ENCODE data around the gene SPOCK1.

The SPOCK1 gene

GRCh38 chr5:137185193-137185592, 313.9 kb downstream of the SPOCK1 start:
- no peak for DNase-seq

- DNase-seq: no peak
Measured at GRCh38 chr5:137184734-137185133, 314.4 kb downstream of the SPOCK1 start.

GRCh38 chr5:137182576-137182975, 316.6 kb downstream of the SPOCK1 start:
- no peak for DNase-seq

- DNase-seq: no peak
Measured at GRCh38 chr5:137181667-137182066, 317.5 kb downstream of the SPOCK1 start.

GRCh38 chr5:137179203-137179602, 319.9 kb downstream of the SPOCK1 start:
- no peak for DNase-seq

- no peak for DNase-seq
Measured at GRCh38 chr5:137176609-137177008, 322.5 kb downstream of the SPOCK1 start.

- no peak for DNase-seq
Measured at GRCh38 chr5:137176126-137176525, 323.0 kb downstream of the SPOCK1 start.

GRCh38 chr5:137174196-137174595, 324.9 kb downstream of the SPOCK1 start:
- DNase-seq: no peak

- DNase-seq: no peak
Measured at GRCh38 chr5:137172258-137172657, 326.9 kb downstream of the SPOCK1 start.

GRCh38 chr5:137167187-137167586, 331.9 kb downstream of the SPOCK1 start:
- DNase-seq: no peak

- DNase-seq: no peak
Measured at GRCh38 chr5:137164961-137165360, 334.2 kb downstream of the SPOCK1 start.

GRCh38 chr5:137164536-137164935, 334.6 kb downstream of the SPOCK1 start:
- DNase-seq: no peak

- no peak for DNase-seq
Measured at GRCh38 chr5:137158691-137159090, 340.4 kb downstream of the SPOCK1 start.

GRCh38 chr5:137156180-137156579, 342.9 kb downstream of the SPOCK1 start:
- DNase-seq: no peak

GRCh38 chr5:137155261-137156000, 343.7 kb downstream of the SPOCK1 start:
- DNase-seq: no peak

- no peak for DNase-seq
Measured at GRCh38 chr5:137152616-137153015, 346.5 kb downstream of the SPOCK1 start.

GRCh38 chr5:137148655-137149054, 350.5 kb downstream of the SPOCK1 start:
- no peak for DNase-seq

GRCh38 chr5:137148159-137148558, 351.0 kb downstream of the SPOCK1 start:
- no peak for DNase-seq

GRCh38 chr5:137147346-137147745, 351.8 kb downstream of the SPOCK1 start:
- no peak for DNase-seq

GRCh38 chr5:137146402-137146890, 352.7 kb downstream of the SPOCK1 start:
- no peak for DNase-seq

- no peak for DNase-seq
Measured at GRCh38 chr5:137145721-137146120, 353.4 kb downstream of the SPOCK1 start.

- DNase-seq: no peak
Measured at GRCh38 chr5:137144656-137145055, 354.5 kb downstream of the SPOCK1 start.

- DNase-seq: no peak
Measured at GRCh38 chr5:137142764-137143605, 356.1 kb downstream of the SPOCK1 start.

- no peak for DNase-seq
Measured at GRCh38 chr5:137142346-137142745, 356.8 kb downstream of the SPOCK1 start.

Measured in stimulated activated CD4-positive, alpha-beta T cell treated with anti-CD3 and anti-CD28 coated beads, Interleukin-15, amount 100 ng/mL, for 24 hours (primary cell).